HG02623 (cell line): ENCODE data around the gene DNAH11.
"Not testable (repeated sequence)": the region's sequence is repeated elsewhere in the genome, so short reads cannot be mapped to it uniquely, and the experiment has no call there.

Source experiments
- ATAC-seq: cut with Tn5 transposase; IDR thresholded peaks from one replicate; pipeline ENCODE4 v1.9.1; 2021; ENCODE audit warnings: moderate library complexity; ENCODE audit not compliant: unreplicated experiment

Gene DNAH11

DNA sequence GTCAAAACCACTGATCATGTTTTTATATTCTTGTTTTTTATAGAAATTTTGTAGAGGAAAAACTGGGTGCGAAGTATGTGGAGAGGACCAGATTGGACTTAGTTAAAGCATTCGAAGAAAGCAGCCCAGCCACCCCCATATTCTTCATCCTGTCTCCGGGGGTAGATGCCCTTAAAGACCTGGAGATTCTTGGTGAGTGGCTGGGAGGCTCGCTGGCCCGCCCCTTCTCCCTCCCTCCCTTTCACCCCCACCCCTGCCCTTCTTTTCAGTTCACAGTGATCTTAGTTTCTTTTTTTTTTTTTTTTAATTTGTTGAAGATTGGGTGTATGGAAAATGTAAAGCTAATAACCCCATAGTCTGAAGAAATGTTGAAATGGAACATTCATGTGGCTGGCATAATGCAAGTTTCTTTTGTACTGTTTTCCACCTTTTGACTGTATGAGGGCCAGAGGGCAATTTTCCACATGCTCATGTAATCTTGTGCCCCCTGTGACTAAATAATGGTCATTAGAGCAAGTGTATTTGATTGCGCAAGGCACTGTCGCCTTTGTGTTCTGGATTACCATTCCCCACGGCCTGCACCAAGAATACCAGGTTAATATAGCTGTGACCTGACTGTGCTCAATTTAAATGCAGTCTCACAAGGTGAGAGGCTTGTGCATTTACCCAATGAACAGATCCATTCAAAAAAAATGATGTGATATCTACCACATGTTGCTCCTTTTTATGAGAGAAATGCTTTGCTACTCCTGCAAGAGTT lies 325.2 kb downstream of the DNAH11 start:
- ATAC-seq = no peak

DNA sequence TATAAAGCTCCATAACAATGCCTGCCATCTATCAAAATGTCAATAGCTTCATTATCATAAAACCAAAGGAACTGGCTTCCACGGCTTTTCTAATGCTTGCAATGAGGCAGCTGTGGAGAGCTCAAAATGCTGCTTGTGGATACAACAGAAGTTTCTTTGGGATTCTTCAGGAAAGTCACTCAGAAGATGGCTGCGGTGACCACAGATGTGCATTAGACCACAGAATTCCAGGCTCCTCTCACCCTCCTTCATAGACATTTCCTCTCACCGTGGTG lies 325.7 kb downstream of the DNAH11 start:
- no peak for ATAC-seq

DNA sequence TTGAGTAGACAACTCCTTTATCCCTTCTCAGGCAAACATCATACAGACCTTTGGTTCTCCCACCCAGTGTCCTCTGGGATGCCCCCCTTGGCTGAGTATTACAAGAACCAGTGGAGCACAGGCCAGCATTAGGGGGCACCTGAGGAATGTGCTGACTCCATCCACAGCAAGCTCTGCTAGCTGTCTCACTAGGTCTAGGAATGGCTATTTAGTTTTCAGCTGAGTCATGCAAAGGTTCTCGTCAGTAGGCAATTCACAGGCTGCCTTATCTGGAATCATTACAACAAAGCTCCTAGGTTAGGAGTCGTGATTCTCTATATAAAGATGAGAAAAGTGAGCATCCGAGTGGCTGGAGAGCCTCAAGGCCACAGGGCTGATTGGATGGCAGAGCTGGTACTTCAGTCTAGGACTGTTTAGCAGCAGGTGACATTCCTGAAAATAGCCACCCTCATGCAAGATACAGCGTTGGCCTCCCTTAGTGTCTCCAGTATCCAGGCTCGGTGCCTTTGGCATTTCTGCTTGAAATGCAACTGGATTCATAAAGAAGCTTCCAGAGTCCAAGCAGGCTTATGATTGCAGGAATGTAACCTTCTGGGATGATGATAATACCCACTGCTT lies 327.1 kb downstream of the DNAH11 start:
- ATAC-seq = no peak

DNA sequence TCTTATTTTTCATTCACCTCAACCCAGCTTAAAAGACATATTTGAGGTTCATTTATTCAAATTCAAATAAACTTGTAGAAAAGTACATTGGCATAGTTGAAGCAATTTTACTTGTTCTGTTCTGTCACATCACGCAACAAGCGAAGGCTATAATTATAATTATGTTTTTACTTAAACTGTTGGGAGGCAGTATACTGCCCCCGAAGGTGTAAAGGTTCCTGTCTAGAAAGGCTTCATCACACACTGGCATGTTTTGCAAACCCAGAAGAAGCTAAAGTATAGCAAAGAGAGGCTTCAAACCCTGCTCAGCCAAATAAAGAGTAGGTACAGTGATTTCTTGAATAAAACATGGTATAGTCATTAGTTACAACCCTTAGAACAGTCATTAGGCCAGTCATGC lies 340.2 kb downstream of the DNAH11 start:
- ATAC-seq = no peak

DNA sequence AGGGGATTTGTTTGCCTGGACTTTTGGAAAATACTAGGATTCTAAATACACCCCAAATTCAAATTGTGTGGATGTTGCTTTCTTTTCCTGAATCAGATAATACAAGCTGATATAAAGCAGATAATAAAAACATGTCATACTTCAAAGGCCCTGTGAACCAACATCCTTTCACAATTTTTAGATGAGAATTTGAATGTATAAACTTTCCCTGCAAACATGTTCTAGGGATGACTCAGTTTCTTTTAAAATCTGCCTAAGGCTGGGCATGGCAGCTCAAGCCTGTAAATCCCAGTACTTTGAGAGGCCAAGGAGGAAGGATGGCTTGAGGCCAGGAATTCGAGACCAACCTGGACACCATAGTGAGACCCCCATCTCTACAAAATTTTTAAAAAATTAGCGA lies 340.7 kb downstream of the DNAH11 start:
- ATAC-seq = not testable (repeated sequence)

DNA sequence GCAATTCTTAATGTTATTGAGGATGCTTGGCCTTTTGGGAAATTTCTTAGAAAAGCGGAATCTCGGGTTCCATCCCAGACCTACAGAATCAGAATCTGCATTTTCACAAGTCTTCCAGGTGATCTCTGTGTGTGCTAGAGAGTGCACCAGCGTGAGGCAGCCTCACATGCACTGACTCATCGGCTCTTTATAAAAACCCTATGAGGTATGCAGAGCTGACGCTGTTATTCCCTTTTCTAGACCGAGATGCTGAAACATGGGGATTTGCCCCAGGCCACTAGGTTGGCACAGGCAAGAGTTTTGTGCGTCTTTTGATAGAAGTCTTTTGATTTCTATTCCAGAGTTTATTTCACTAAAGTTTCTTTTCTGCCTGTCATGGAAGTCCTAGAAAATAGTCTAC lies 341.7 kb downstream of the DNAH11 start:
- ATAC-seq = no peak

DNA sequence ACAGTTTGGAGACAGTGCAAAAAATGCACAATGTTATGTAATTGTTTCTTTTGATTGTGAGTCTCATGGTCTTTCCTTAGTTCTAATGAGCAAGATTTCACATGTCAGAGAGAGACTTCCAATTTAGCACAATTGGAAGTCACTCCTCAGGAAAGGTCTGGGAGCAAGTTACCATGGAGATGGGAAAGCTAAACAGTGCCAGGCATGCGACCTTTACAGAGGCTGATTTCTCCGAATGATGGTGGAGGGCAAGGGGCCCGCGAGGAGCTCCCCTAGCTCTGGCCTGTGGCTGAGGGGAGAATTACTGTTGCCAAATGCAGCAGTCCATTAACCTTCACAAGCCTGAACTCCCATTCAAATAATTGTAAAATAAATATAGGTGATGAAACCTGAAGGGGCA lies 343.6 kb downstream of the DNAH11 start:
- no peak for ATAC-seq

DNA sequence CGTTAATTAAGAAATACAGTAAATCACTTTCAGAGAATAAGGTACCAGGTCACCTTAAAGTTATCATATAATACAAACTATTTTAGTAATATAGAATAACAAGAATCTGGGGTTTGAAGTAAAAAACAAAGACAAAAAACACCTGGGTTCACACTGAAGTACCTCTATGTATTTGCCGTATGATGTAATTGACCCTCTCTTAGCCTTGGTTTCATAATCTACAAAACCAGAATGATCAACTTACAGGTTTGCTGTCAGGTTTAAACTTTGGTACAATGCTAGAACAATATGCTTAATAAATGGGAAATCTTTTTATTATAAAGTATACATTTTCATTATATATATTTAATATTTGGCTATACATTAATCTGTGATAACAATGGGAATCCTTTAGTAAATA lies 344.5 kb downstream of the DNAH11 start:
- ATAC-seq = no peak

DNA sequence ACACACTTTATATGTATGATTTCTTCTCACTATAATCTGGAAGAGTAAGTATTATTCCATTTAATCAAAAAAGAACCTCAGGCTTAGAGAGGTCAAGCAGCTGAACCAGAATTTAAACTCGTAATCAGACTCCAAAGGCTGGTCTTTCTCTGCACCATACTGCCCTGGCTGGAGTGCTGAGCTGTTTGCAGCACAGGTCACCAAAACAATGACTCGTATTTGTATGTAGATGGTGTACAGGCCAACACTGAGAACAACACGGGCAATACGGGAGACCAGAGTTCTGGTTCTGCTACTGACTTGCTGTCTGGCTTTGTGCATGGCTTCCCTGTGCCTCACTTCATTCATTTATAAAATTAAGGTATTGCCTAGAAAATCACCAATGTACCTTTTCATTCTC lies 344.9 kb downstream of the DNAH11 start:
- no peak for ATAC-seq

DNA sequence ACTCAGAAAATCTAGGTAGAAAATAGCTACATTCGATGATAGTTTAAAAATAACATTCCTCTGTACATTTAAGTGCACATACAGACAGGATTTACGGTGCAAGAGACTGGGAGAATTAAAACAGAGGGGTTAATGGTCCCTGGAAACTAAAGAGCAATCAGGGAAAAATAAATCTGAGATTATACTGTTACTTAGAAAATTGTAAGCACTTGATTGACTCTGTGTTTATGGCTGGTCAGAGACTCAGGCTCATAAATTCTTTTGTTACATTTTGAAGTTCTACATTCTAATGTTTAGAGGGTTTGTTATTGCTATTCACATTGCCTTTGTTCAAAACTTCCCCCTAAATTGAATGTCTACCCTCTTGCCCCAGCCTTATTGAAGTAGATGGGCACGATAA lies 348.5 kb downstream of the DNAH11 start:
- ATAC-seq = no peak

DNA sequence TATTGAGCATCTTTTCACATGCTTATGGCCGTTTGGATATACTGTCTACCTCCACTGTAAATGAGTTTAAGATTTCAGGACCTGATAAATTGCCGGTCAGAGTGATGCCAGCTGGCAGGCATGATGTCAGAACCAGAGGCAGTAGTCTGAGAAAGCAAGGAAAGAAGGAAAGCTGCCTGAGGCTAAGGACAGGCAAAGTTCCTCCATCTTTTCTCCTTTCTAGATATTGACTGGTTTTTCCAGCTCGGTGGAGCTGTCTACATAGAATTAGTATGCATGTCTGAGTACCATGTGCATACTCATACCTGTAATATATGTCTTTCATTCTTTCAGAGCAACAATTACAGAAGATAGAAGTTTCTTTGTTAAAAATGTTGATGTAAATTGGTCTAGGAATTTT lies 350.6 kb downstream of the DNAH11 start:
- ATAC-seq = no peak

DNA sequence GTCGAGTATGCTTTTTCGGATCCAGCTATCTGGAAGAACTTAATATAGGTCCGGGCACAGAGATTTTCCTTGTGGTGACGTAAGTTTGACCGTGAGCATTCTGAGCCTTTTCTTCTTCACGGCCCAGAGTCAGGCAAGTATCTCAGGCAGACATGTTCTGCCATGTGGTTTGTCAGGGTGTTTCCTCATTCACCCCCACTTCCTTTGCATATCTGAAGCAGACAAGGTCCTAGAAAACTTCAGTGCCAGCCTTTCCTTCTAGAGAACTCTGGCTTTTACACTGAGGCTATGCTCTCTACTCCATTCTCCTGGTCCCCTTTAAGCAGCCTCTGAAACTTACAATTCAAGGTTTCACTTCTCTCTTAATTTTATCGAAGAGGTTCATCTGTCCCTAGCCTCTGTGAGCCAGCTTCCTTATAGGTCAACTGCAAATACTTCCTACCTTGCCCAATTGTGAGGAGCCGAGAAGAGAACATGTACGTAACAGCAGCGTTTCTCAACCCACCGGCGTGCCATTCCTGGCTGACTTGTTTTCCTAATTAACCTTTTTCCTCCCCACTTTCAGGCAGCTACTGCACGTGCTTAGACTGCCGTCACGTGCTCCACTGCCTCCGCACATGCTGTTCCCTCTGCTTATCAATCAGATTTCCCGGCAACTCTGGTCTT lies 355.6 kb downstream of the DNAH11 start:
- ATAC-seq = peak; percentile 93

DNA sequence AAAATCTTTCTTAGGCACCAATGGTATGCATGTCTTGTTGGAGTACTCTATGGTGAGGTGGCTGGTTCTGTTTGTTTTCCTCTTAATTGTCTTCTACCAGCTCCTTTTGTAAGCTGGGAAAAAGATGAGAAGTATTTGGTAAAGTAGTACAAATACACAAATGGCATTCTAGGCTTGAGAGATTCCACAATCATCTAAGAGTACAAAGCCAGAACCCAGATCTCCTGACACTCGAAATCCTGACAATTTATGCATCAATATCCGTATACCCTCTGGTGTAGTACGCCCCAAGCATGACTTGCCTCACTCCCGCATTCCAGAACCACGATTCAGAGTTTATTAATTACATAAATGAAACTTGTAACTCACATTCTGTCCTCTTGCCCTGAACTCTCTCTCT lies 359.4 kb downstream of the DNAH11 start:
- ATAC-seq = no peak

DNA sequence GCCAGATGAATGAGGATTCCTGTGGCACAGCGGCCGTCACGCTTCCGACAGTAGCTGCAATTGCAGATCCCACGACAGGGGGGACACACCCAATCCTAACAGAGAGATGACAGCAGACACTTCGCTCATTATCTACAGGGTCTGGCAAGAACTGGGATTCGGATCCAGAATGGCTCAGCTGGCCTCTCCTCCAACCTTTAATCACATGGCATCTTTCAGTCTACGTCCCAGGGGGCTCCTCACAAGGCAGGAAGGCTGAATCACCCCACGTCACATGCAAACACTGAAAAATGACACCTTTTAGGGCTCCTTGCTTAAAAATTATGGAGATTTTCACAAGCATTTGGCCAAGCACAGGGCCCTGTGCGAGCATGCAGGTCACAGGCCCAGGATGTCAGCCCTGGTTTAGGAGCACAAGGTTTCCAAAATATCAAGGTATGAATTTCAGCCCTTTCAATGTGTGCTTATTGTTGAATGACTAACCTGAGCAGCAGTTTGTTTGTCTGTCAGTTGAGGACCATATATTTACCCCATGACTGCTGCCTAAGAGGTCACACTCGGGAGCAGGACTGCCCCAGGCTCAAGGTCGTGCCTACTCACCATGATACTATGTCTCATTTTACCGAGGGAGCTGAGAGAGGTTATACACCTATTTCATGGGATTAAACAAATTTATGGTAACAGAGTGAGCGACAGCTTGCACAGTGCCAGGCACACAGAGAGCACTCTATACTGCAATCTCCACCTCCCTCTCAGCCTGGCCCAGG lies 360.4 kb downstream of the DNAH11 start:
- ATAC-seq = no peak

DNA sequence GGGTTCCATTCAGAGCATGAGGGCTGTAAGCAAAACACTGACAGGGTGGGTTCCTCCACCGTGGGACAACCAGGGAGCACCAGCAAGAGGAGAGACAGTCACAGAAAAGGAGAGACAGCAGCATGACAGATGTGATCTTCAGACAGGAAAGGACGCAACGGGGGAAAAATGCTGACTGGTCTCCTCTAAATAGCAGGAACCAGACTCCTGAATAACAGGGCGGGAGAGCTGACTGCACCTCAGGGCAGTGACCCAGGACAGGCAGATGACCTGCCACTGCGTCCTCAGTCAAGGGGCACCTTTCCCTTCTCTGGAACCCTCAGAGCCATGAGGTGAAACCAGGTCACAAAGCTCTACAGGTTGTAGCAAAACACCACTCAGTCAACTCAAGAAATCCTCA lies 365.9 kb downstream of the DNAH11 start:
- ATAC-seq = no peak

DNA sequence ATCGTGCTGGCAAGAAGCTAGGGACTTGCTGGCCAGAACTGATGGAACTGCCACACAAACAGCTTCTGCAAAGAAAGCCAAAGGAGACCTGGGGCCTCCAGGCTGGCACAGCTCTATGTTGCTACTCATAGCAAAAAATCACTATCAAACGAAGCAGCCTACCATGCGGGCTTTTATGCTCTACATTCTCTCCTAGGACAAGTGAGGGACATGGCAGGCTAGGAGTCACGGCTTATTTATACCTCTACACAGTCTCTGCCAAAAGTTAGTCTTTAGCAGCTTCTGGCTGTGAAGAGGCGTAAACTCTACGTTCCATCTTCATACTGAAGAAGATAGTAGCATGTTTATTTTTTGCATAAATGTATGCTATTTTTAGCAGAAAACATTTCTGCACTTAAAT lies 367.4 kb downstream of the DNAH11 start:
- no peak for ATAC-seq

DNA sequence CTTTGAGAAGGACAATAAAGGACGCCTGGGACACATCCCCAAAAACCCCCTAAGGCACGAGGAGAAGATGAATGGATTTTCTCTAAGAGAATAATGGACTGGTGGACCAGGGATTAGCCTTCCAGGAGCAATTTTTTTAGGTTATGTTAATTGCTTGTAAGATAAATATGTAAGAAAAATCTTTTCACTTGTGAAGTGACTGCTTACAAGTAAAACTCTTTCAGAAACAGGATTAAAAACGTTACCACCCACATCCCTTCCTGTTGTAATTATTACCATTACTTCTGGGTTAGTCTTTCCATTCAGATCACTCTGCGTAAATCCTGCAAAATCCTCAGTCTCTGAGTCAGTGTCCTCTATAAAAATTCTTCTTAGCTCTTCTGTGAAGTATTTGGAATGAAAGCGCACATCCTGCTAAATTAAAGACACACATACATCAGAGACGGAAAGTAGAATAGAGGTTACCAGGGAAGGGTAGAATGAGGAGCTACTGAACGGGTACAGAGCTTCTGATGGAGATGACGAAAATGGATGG lies 368.6 kb downstream of the DNAH11 start:
- no peak for ATAC-seq

DNA sequence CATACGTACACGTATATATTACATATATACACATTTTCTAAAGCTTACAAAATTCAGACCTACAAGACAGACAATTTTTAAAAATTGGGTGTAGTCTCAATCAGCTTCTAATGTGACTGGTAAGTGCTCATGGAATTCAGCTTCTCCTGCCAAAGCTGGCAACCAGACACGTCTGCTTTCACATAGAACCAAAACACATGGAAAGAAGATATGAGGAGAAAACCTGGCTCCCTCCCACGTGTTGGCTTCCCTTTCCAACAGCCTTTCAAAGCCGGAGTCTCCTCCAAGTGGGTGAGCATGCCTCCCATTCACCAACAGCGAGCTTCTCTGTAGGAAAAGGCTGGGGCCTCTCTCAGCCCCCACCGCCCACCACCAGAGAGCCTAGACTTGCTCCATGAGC lies 369.5 kb downstream of the DNAH11 start:
- ATAC-seq = no peak

DNA sequence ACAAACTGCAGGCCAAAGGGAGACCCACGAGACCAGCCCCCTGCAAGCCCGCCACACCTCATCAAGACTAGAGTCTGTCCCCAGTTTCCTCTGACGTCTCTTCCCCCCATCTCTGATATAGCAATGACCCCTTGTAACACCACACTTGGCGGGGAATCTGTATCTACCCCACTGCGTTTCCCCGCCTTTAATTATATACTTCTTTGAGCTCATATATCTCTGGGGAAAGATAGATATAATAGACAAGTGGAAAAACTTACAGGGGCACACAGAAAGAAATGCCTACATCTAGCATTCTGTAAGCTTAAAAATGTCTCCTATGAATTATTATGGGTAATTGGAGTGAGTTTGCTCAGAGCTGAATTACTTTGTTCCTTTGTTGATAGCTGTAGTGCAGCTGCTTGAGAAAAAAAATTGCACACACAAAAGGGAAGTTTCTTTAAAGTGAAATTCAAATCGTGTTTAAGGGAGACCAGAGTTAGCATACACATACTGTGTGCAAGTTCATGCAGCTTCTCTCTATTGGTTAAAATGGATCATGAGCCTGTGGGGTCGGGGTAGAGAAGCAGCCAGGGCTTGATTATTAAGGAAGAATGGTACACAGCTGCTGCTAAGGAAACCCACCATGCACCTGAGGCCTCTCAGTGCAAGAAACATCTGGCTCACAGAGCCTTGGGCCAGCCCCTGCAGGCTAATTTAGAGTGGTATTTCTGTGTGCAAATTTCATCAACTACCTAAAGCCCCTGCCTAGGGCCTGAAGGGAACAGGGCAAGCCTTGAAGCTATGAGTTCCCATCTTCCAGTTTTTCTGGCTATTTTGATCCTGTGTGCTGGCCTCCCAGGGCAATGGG lies 370.3 kb downstream of the DNAH11 start:
- ATAC-seq = no peak

DNA sequence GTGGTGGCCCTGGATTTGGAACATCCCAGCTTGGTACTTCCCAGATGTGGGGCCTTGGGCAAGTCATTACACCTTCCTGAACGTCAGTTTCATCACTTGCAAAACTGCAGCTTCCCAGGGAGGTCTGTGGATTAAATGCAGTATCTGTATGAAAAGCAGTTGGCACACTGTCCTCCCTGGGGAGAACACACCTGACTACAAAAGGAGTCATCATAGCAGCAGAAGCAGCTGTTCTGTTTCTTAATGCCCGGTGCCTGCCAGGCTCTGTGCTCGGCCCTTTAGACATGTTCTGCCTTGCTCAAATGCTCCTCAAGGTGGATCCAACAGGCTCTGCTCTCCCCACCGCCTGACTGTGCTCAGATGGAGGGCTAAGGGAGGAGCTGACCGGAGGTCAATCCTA lies 371.8 kb downstream of the DNAH11 start:
- ATAC-seq = no peak

DNA sequence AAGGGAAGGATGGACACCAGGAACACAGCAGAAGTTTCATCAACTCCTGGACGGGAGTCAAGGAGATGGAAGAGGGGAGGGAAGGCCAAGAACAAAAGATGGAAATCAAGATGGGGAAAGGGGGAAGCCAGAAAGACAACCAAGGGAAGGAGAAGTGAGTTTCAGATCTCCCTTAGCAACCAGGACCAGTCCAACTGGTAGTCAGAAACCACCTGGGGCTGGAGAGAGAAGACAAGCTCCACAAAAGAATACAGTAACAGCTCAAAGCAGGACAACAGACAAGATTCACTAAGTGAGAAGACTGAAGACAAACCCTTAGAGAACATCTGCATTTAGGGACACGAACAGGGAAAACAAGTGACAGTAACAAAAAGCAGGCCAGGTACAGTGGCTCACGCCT lies 372.3 kb downstream of the DNAH11 start:
- ATAC-seq = no peak
